ENCODE measurements around the gene SCFD2. TPM values are rescaled to one million over a fixed set of nuclear protein-coding genes. Genes with fewer than 3 reads are reported as not detected.
A peak's percentile ranks its signal among the peaks of the same experiment; 100 is the strongest.

Gene SCFD2
- total RNA-seq, 1 donor from 2014 or later = 11.9 TPM

DNA sequence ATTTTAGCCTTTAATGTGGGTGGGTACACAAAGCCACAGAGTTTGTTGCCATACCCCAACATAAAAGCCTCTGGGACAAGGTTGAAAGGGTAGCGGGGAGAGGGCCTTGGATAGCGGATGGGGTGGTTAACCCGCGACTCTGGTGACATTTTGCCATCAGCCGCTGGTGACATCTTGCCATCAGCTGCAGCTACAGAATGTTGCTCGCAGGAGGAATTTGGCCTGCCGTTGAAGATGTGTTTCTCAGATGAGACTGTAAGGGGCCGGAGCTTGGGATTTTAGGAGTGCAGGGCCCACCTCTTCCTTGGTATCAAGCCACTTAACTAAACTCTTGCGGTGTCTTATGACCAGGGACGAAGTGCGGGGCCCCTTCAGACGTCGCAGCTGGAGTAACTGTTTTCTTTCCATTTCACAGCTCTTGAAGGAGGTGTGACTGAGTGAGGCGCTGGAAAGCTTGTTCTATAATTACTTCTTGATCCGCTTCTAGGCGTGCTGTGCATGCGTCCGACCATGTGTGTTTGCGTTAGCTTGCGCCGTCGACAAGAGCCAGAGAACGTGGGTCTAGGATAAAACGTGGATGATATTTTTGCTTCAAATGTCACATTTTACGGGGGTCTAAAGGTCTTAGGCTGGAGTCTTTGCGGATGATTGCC, 504.6 kb downstream of the SCFD2 start:
- no peak for DNase-seq (ENCODE audit: low read depth)
- Mint-ChIP-seq H3K4me1 (ENCODE audit: low read depth, unreplicated experiment) (peaks cover 10% of the 10 kb centered on the region), H3K27me3 (ENCODE audit: low read depth, unreplicated experiment) (peaks cover 25% of the 10 kb centered on the region), H3K9me3 (ENCODE audit: unreplicated experiment) (peaks cover 20% of the 10 kb centered on the region), H3K4me3 (ENCODE audit: unreplicated experiment) (peak overlapping the region; percentile 86), H3K36me3 (ENCODE audit: low read depth, unreplicated experiment) (peaks cover 11% of the 10 kb centered on the region), H3K27ac (ENCODE audit: unreplicated experiment) (no peak overlapping the region)
- H3K9me3 ChIP-seq (ENCODE audit: insufficient read depth, low read depth, low read length) = peaks cover 4% of the 10 kb centered on the region
- peaks cover 10% of the 10 kb centered on the region for H3K27me3 ChIP-seq (ENCODE audit: insufficient read depth, low read length)
- H3K4me3 ChIP-seq (ENCODE audit: insufficient read depth, low read depth, low read length) = peak overlapping the region; percentile 62
- H4K20me1 ChIP-seq (ENCODE audit: insufficient read depth, low read length) = no peaks in the 10 kb centered on the region
- no peak for TF ChIP-seq EZH2 (IDR thresholded peaks at IDR 0.05; ENCODE audit: insufficient read depth, low read length)
- H3K36me3 ChIP-seq (ENCODE audit: insufficient read depth, low read length) = no peaks in the 10 kb centered on the region
- H3K27ac ChIP-seq (ENCODE audit: low read depth, low read length) = no peak overlapping the region
- H2AFZ ChIP-seq (ENCODE audit: low read depth, low read length) = peak overlapping the region; percentile 87
- no peak for FAIRE-seq
- no peaks in the 10 kb centered on the region for H3K79me2 ChIP-seq (ENCODE audit: insufficient read depth, low read length)
- peak overlapping the region; percentile 97 for H3K4me2 ChIP-seq (ENCODE audit: low read length)
- peak overlapping the region; percentile 57 for H3K9ac ChIP-seq (ENCODE audit: low read length)
- H3K4me1 ChIP-seq (ENCODE audit: insufficient read depth, low read length) = peaks cover 12% of the 10 kb centered on the region

- Histone ChIP-seq H3K27ac (ENCODE audit: low read depth, low read length) (no peak overlapping the region), H3K4me3 (ENCODE audit: insufficient read depth, low read depth, low read length) (no peak overlapping the region), H4K20me1 (ENCODE audit: insufficient read depth, low read length) (no peaks in the 10 kb centered on the region), H3K27me3 (ENCODE audit: insufficient read depth, low read length) (peaks cover 10% of the 10 kb centered on the region), H3K79me2 (ENCODE audit: insufficient read depth, low read length) (no peaks in the 10 kb centered on the region), H3K4me1 (ENCODE audit: insufficient read depth, low read length) (peaks cover 12% of the 10 kb centered on the region), H3K9me3 (ENCODE audit: insufficient read depth, low read depth, low read length) (peaks cover 4% of the 10 kb centered on the region), H3K4me2 (ENCODE audit: low read length) (no peak overlapping the region), H3K36me3 (ENCODE audit: insufficient read depth, low read length) (no peaks in the 10 kb centered on the region), H2AFZ (ENCODE audit: low read depth, low read length) (no peak overlapping the region), H3K9ac (ENCODE audit: low read length) (no peak overlapping the region)
- no peak for TF ChIP-seq EZH2 (IDR thresholded peaks at IDR 0.05; ENCODE audit: insufficient read depth, low read length)
- TF ChIP-seq, protein P1, sequence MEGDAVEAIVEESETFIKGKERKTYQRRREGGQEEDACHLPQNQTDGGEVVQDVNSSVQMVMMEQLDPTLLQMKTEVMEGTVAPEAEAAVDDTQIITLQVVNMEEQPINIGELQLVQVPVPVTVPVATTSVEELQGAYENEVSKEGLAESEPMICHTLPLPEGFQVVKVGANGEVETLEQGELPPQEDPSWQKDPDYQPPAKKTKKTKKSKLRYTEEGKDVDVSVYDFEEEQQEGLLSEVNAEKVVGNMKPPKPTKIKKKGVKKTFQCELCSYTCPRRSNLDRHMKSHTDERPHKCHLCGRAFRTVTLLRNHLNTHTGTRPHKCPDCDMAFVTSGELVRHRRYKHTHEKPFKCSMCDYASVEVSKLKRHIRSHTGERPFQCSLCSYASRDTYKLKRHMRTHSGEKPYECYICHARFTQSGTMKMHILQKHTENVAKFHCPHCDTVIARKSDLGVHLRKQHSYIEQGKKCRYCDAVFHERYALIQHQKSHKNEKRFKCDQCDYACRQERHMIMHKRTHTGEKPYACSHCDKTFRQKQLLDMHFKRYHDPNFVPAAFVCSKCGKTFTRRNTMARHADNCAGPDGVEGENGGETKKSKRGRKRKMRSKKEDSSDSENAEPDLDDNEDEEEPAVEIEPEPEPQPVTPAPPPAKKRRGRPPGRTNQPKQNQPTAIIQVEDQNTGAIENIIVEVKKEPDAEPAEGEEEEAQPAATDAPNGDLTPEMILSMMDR (IDR thresholded peaks at IDR 0.05; ENCODE audit: insufficient read depth, low read depth, low read length) = no peak
- no peak for FAIRE-seq
- peaks cover 20% of the 10 kb centered on the region for H3K9me3 Mint-ChIP-seq (ENCODE audit: unreplicated experiment)
- no peak overlapping the region for H3K4me3 Mint-ChIP-seq (ENCODE audit: unreplicated experiment)
- DNase-seq (ENCODE audit: low read depth) = no peak
- H3K27me3 Mint-ChIP-seq (ENCODE audit: low read depth, unreplicated experiment) = peaks cover 25% of the 10 kb centered on the region
- H3K27ac Mint-ChIP-seq (ENCODE audit: unreplicated experiment) = no peak overlapping the region
- peaks cover 3% of the 10 kb centered on the region for H3K36me3 Mint-ChIP-seq (ENCODE audit: low read depth, unreplicated experiment)
- H3K4me1 Mint-ChIP-seq (ENCODE audit: low read depth, unreplicated experiment) = peaks cover 15% of the 10 kb centered on the region
Measured at GRCh38 chr4:52860361-52860760, 505.5 kb downstream of the SCFD2 start.

- peaks cover 20% of the 10 kb centered on the region for H3K9me3 Mint-ChIP-seq (ENCODE audit: unreplicated experiment)
- TF ChIP-seq EZH2 (IDR thresholded peaks at IDR 0.05; ENCODE audit: insufficient read depth, low read length) = no peak
- TF ChIP-seq, protein P1 (IDR thresholded peaks at IDR 0.05; ENCODE audit: insufficient read depth, low read depth, low read length) = no peak
- no peak overlapping the region for H3K4me2 ChIP-seq (ENCODE audit: low read length)
- H3K27ac ChIP-seq (ENCODE audit: low read depth, low read length) = no peak overlapping the region
- H3K4me3 ChIP-seq (ENCODE audit: insufficient read depth, low read depth, low read length) = no peak overlapping the region
- no peaks in the 10 kb centered on the region for H3K79me2 ChIP-seq (ENCODE audit: insufficient read depth, low read length)
- DNase-seq (ENCODE audit: low read depth) = no peak
- peaks cover 4% of the 10 kb centered on the region for H3K9me3 ChIP-seq (ENCODE audit: insufficient read depth, low read depth, low read length)
- H3K4me1 ChIP-seq (ENCODE audit: insufficient read depth, low read length) = peaks cover 9% of the 10 kb centered on the region
- H3K27me3 Mint-ChIP-seq (ENCODE audit: low read depth, unreplicated experiment) = peaks cover 25% of the 10 kb centered on the region
- no peaks in the 10 kb centered on the region for H3K36me3 ChIP-seq (ENCODE audit: insufficient read depth, low read length)
- H3K36me3 Mint-ChIP-seq (ENCODE audit: low read depth, unreplicated experiment) = no peaks in the 10 kb centered on the region
- H3K4me3 Mint-ChIP-seq (ENCODE audit: unreplicated experiment) = no peak overlapping the region
- no peaks in the 10 kb centered on the region for H4K20me1 ChIP-seq (ENCODE audit: insufficient read depth, low read length)
- FAIRE-seq = no peak
- H3K27ac Mint-ChIP-seq (ENCODE audit: unreplicated experiment) = no peak overlapping the region
- peaks cover 10% of the 10 kb centered on the region for H3K27me3 ChIP-seq (ENCODE audit: insufficient read depth, low read length)
- H3K4me1 Mint-ChIP-seq (ENCODE audit: low read depth, unreplicated experiment) = peaks cover 34% of the 10 kb centered on the region
- H3K9ac ChIP-seq (ENCODE audit: low read length) = no peak overlapping the region
- no peak overlapping the region for H2AFZ ChIP-seq (ENCODE audit: low read depth, low read length)
Measured at GRCh38 chr4:52856801-52857200, 509.1 kb downstream of the SCFD2 start.

Measured in astrocyte (in vitro differentiated cells and primary cell).